H9 (cell line): ENCODE data around the gene PARD3. TPM values are rescaled to one million over a fixed set of nuclear protein-coding genes. Genes with fewer than 3 reads are reported as not detected.

Source experiments
- DNase-seq: peaks from one replicate; pipeline ENCODE4 v3.0.0-alpha.2; 2017
- H2AFZ ChIP-seq: one replicate; pipeline ENCODE4 v1.6.1; 2013; ENCODE audit warnings: mild to moderate bottlenecking, low read length, control low read depth, moderate library complexity
- H2AK5ac ChIP-seq: 2 replicates; pipeline ENCODE4 v1.6.1; 2013; ENCODE audit warnings: low read length, control low read depth, mixed read lengths; ENCODE audit not compliant: insufficient read length
- H2BK120ac ChIP-seq: one replicate; pipeline ENCODE4 v1.6.1; 2013; ENCODE audit warnings: low read depth, mild to moderate bottlenecking, low read length, control low read depth, inconsistent platforms; ENCODE audit not compliant: poor library complexity, severe bottlenecking
- H2BK12ac ChIP-seq: 2 replicates; pipeline ENCODE4 v1.6.1; 2013; ENCODE audit warnings: low read length, control low read depth, mixed read lengths, low read depth; ENCODE audit not compliant: insufficient read length
- H2BK15ac ChIP-seq: 2 replicates; pipeline ENCODE4 v1.6.1; 2013; ENCODE audit warnings: low read depth, low read length, control low read depth
- H2BK20ac ChIP-seq: one replicate; pipeline ENCODE4 v1.6.1; 2013; ENCODE audit warnings: low read depth, mild to moderate bottlenecking, low read length, control low read depth, inconsistent platforms; ENCODE audit not compliant: poor library complexity, severe bottlenecking
- H2BK5ac ChIP-seq: 2 replicates; pipeline ENCODE4 v1.6.1; 2013; ENCODE audit warnings: low read length, control low read depth, mixed read lengths; ENCODE audit not compliant: insufficient read length
- H3K14ac ChIP-seq: 2 replicates; pipeline ENCODE4 v1.6.1; 2013; ENCODE audit warnings: low read length, control low read depth; ENCODE audit not compliant: insufficient read depth
- H3K18ac ChIP-seq: 2 replicates; pipeline ENCODE4 v1.6.1; 2013; ENCODE audit warnings: low read depth, mild to moderate bottlenecking, mixed read lengths, low read length, control low read depth; ENCODE audit not compliant: insufficient read length
- H3K23ac ChIP-seq: 2 replicates; pipeline ENCODE4 v1.6.1; 2013; ENCODE audit warnings: low read length, control low read depth, mixed read lengths, low read depth; ENCODE audit not compliant: insufficient read length
- H3K23me2 ChIP-seq: 2 replicates; pipeline ENCODE4 v1.6.1; 2013; ENCODE audit warnings: low read depth, mild to moderate bottlenecking, mixed read lengths, low read length, control low read depth; ENCODE audit not compliant: insufficient read length, poor library complexity, severe bottlenecking
- H3K27ac ChIP-seq: 2 replicates; pipeline ENCODE4 v1.5.1; 2013; ENCODE audit warnings: low read length, control low read depth, mixed read lengths, low read depth; ENCODE audit not compliant: insufficient read length
- H3K27me3 ChIP-seq: 2 replicates; pipeline ENCODE4 v1.6.1; 2013; ENCODE audit warnings: low read length, control low read depth, inconsistent platforms; ENCODE audit not compliant: insufficient read depth
- H3K4ac ChIP-seq: 2 replicates; pipeline ENCODE4 v1.6.1; 2013; ENCODE audit warnings: low read depth, mild to moderate bottlenecking, control low read depth, inconsistent platforms, low read length, moderate library complexity
- H3K4me1 ChIP-seq: 2 replicates; pipeline ENCODE4 v1.6.1; 2013; ENCODE audit warnings: low read length, control low read depth, inconsistent platforms; ENCODE audit not compliant: insufficient read depth
- H3K4me2 ChIP-seq: 2 replicates; pipeline ENCODE4 v1.6.1; 2013; ENCODE audit warnings: low read length, control low read depth, mixed read lengths; ENCODE audit not compliant: insufficient read length, insufficient read depth
- H3K56ac ChIP-seq: 2 replicates; pipeline ENCODE4 v1.6.1; 2013; ENCODE audit warnings: low read depth, mild to moderate bottlenecking, mixed read lengths, low read length, control low read depth; ENCODE audit not compliant: insufficient read length
- H3K79me1 ChIP-seq: 2 replicates; pipeline ENCODE4 v1.6.1; 2013; ENCODE audit warnings: low read depth, mild to moderate bottlenecking, moderate library complexity, low read length, control low read depth, inconsistent platforms; ENCODE audit not compliant: insufficient read depth, poor library complexity, severe bottlenecking
- H3K79me2 ChIP-seq: 2 replicates; pipeline ENCODE4 v1.6.1; 2013; ENCODE audit warnings: low read length, control low read depth, inconsistent platforms; ENCODE audit not compliant: insufficient read depth
- H3K9ac ChIP-seq: 2 replicates; pipeline ENCODE4 v1.6.1; 2013; ENCODE audit warnings: low read length, control low read depth, mixed read lengths; ENCODE audit not compliant: insufficient read length; ENCODE audit errors: extremely low read depth
- H3K9me3 ChIP-seq: one replicate; pipeline ENCODE4 v1.6.1; 2013; ENCODE audit warnings: low read depth, low read length, inconsistent platforms; ENCODE audit not compliant: control insufficient read depth
- H3T11ph ChIP-seq: one replicate; pipeline ENCODE4 v1.6.1; 2013; ENCODE audit warnings: mild to moderate bottlenecking, low read length, control low read depth, inconsistent platforms
- H4K20me1 ChIP-seq: one replicate; pipeline ENCODE4 v1.6.1; 2013; ENCODE audit not compliant: control insufficient read depth, insufficient read length, insufficient read depth
- H4K5ac ChIP-seq: 2 replicates; pipeline ENCODE4 v1.6.1; 2013; ENCODE audit warnings: low read depth, mild to moderate bottlenecking, mixed read lengths, low read length, control low read depth; ENCODE audit not compliant: insufficient read length
- H4K8ac ChIP-seq: replicated peaks from 2 replicates; pipeline ENCODE4 v1.6.1; 2013; ENCODE audit warnings: low read length, control low read depth, mixed read lengths, low read depth; ENCODE audit not compliant: insufficient read length
- H4K91ac ChIP-seq: 2 replicates; pipeline ENCODE4 v1.6.1; 2013; ENCODE audit warnings: low read depth, mild to moderate bottlenecking, moderate library complexity, mixed read lengths, low read length, control low read depth; ENCODE audit not compliant: insufficient read length
- H3K27ac Mint-ChIP-seq, 3 experiments: 2 replicates in 2 of 3; 3 replicates in 1 of 3; pipeline ENCODE4 v1.8.0; 2020 to 2021; ENCODE audit warnings: mixed read lengths in 3 of 3, mild to moderate bottlenecking in 1 of 3, moderate library complexity in 1 of 3
- H3K27me3 Mint-ChIP-seq: 2 replicates; pipeline ENCODE4 v1.8.0; 2021; ENCODE audit warnings: low read depth, mild to moderate bottlenecking, moderate library complexity, mixed read lengths
- H3K36me3 Mint-ChIP-seq, 3 experiments: 2 replicates in 2 of 3; 3 replicates in 1 of 3; pipeline ENCODE4 v1.8.0; 2020 to 2021; ENCODE audit warnings: low read depth in 3 of 3, mixed read lengths in 3 of 3; ENCODE audit not compliant: insufficient read depth in 1 of 3
- H3K4me1 Mint-ChIP-seq, 2 experiments: 2 replicates each; pipeline ENCODE4 v1.8.0; 2020; ENCODE audit warnings: mixed read lengths in 2 of 2
- H3K4me3 Mint-ChIP-seq, 2 experiments: 2 replicates in 1 of 2; 3 replicates in 1 of 2; pipeline ENCODE4 v1.8.0; 2020 to 2021; ENCODE audit warnings: mild to moderate bottlenecking in 2 of 2, mixed read lengths in 2 of 2, moderate library complexity in 1 of 2
- H3K9me3 Mint-ChIP-seq, 2 experiments: 2 replicates in 1 of 2; 3 replicates in 1 of 2; pipeline ENCODE4 v1.8.0; 2020; ENCODE audit warnings: mild to moderate bottlenecking in 2 of 2, mixed read lengths in 2 of 2, moderate library complexity in 1 of 2
- WGBS: extraction: QIAGEN DNeasy Blood & Tissue Kit; methylation state at CpG from one replicate; pipeline ENCODE4 v1.1.7; 2013; ENCODE audit warnings: missing lambda C conversion rate, low lambda C conversion rate, mixed read lengths; ENCODE audit not compliant: insufficient read length; ENCODE audit errors: extremely low coverage; 5-methylcytosine and 5-hydroxymethylcytosine counted together
- total RNA-seq: library from RNA; stranded (reverse); gene quantifications from 2 replicates; pipeline ENCODE4 v1.2.1, GENCODE V29; 2021
- TF ChIP-seq, protein P1 (sequence below): fragments of 200-600 bp; sonication (generic); conservative IDR thresholded peaks from 3 replicates; pipeline ENCODE4 v1.8.0; 2021; ENCODE audit warnings: antibody characterized with exemption, mild to moderate bottlenecking

Gene PARD3
- total RNA-seq, 1 experiment from 2014 or later = 44.7 TPM

DNA sequence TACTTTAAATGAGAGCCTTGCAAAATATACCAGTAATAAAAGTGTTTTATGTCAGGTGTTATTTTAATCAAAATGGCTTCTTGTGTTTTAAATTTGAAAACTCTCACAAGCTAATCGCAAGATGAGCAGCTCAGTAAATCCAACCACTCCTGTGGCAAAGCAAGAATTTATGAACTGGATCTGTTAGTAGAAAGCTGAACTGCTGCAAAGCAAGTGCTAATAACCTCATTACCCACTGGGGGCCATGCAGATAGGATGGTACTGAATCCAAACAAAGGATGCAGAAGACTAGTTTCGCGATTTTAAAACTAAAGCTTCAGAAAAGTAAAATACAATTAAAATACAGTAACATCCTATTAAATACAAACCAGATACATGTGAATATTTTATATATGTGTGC is 468.0 kb downstream of the PARD3 start:
- Mint-ChIP-seq H3K27ac (no peak overlapping the region), H3K4me3 (no peak overlapping the region), H3K9me3 (peaks cover 0 to 3% of the 10 kb centered on the region in 2 experiments; a peak in 1 of 5 replicates), H3K36me3 (peaks cover 11 to 17% (median 13%) of the 10 kb centered on the region in 3 experiments; a peak in 6 of 7 replicates), H3K27me3 (no peaks in the 10 kb centered on the region), H3K4me1 (peaks cover 9 to 12% of the 10 kb centered on the region in 2 experiments; a peak in 3 of 4 replicates)
- no peak overlapping the region for H2BK12ac ChIP-seq
- H3K79me2 ChIP-seq = no peaks in the 10 kb centered on the region
- no peaks in the 10 kb centered on the region for H3K79me1 ChIP-seq
- no peak overlapping the region for H2AFZ ChIP-seq
- H2BK5ac ChIP-seq = no peak overlapping the region
- no CpG with 5 or more reads among the region's 3 CpGs for whole genome bisulfite sequencing
- H2BK120ac ChIP-seq = no peak overlapping the region
- no peak overlapping the region for H4K91ac ChIP-seq
- TF ChIP-seq, protein P1, sequence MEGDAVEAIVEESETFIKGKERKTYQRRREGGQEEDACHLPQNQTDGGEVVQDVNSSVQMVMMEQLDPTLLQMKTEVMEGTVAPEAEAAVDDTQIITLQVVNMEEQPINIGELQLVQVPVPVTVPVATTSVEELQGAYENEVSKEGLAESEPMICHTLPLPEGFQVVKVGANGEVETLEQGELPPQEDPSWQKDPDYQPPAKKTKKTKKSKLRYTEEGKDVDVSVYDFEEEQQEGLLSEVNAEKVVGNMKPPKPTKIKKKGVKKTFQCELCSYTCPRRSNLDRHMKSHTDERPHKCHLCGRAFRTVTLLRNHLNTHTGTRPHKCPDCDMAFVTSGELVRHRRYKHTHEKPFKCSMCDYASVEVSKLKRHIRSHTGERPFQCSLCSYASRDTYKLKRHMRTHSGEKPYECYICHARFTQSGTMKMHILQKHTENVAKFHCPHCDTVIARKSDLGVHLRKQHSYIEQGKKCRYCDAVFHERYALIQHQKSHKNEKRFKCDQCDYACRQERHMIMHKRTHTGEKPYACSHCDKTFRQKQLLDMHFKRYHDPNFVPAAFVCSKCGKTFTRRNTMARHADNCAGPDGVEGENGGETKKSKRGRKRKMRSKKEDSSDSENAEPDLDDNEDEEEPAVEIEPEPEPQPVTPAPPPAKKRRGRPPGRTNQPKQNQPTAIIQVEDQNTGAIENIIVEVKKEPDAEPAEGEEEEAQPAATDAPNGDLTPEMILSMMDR = no peak
- H4K20me1 ChIP-seq = no peaks in the 10 kb centered on the region
- no peak overlapping the region for H3K56ac ChIP-seq
- H2AK5ac ChIP-seq = no peak overlapping the region
- no peak overlapping the region for H2BK20ac ChIP-seq
- no peak overlapping the region for H3K4me2 ChIP-seq
- no peak overlapping the region for H4K8ac ChIP-seq
- DNase-seq = no peak
- H2BK15ac ChIP-seq = no peak overlapping the region
- H3K4me1 ChIP-seq = 0 out of 2 replicates have a peak, but pooled peaks cover 2% of the 10 kb centered on the region
- no peak overlapping the region for H3K4ac ChIP-seq
- H3K23me2 ChIP-seq = no peaks in the 10 kb centered on the region
- no peak overlapping the region for H3T11ph ChIP-seq
- no peaks in the 10 kb centered on the region for H3K27me3 ChIP-seq
- no peak overlapping the region for H4K5ac ChIP-seq
- no peak overlapping the region for H3K18ac ChIP-seq
- no peak overlapping the region for H3K9ac ChIP-seq
- H3K27ac ChIP-seq = no peak overlapping the region
- H3K23ac ChIP-seq = no peak overlapping the region
- no peaks in the 10 kb centered on the region for H3K9me3 ChIP-seq
- no peak overlapping the region for H3K14ac ChIP-seq
